ENCODE measurements around the gene MOB3A. TPM values are rescaled to one million over a fixed set of nuclear protein-coding genes. Genes with fewer than 3 reads are reported as not detected.

The MOB3A gene
- total and polyA plus RNA-seq, 9 of the 15 experiments (the other 6 are each of a cell fraction or from before 2014, with no cell fraction given), result 1.1 to 24.1 (median 6.0) TPM

- TF ChIP-seq YY1 (IDR thresholded peaks at IDR 0.05; ENCODE audit: borderline replicate concordance in 1 of 3, control insufficient read depth in 1 of 3, extremely low read depth in 1 of 3, insufficient read depth in 3 of 3, insufficient read length in 1 of 3, insufficient replicate concordance in 2 of 3, low read depth in 1 of 3, low read length in 2 of 3) (peak in 2 of 3 experiments; percentile 39 to 54), CREB3 (tag; conservative IDR thresholded peaks at IDR 0.05; ENCODE audit: low read depth) (peak; percentile 89), ARNT (IDR thresholded peaks at IDR 0.05) (peak in 1 of 2 experiments; percentile 18; a peak in 2 of 4 replicates), TOE1 (IDR thresholded peaks at IDR 0.05; ENCODE audit: borderline replicate concordance) (peak; percentile 72; the same call in 1 of the 2 replicates), TOE1 (CRISPR knock-in tag; IDR thresholded peaks at IDR 0.05; ENCODE audit: borderline replicate concordance, low read depth) (peak; percentile 57; the same call in 1 of the 2 replicates), SNAPC5 (CRISPR knock-in tag; IDR thresholded peaks at IDR 0.05) (no peak), PML (IDR thresholded peaks at IDR 0.05; ENCODE audit: low read length) (peak; percentile 25), IFI16 (CRISPR knock-in tag; IDR thresholded peaks at IDR 0.05) (no peak), HMGXB4 (CRISPR knock-in tag; IDR thresholded peaks at IDR 0.05) (no peak), ZBTB2 (IDR thresholded peaks at IDR 0.05) (peak; percentile 39; the same call in 1 of the 2 replicates), ZNF407 (IDR thresholded peaks at IDR 0.05; ENCODE audit: low read depth) (peak; percentile 54; the same call in 1 of the 2 replicates), STAT5B (CRISPR knock-in tag; IDR thresholded peaks at IDR 0.05) (no peak), DPF2 (IDR thresholded peaks at IDR 0.05) (peak; percentile 83)
These were observed 36.5 kb downstream of the MOB3A start (continued) for GRCh38 chr19:2059422-2060201.

Measured in K562 (cell line).